Fibroblast of skin of left biceps (primary cell): Measurements from ENCODE around the gene GATA3.

Experiments used
- DNase-seq, 2 experiments: peaks; one replicate each; pipeline ENCODE4 v3.0.0-alpha.2; 2013; ENCODE audit warnings: low read depth in 2 of 2

GATA3 gene

GRCh38 chr10:8051109-8051821, 3.2 kb upstream of the GATA3 start:
- no peak for DNase-seq

GRCh38 chr10:8051851-8052257, 2.6 kb upstream of the GATA3 start:
- no peak for DNase-seq

- DNase-seq = no peak
Observed at GRCh38 chr10:8052341-8052955, 2.0 kb upstream of the GATA3 start.

- no peak for DNase-seq
Observed at GRCh38 chr10:8052956-8053445, 1.5 kb upstream of the GATA3 start.

GRCh38 chr10:8053446-8054243, 843 bp upstream of the GATA3 start:
- DNase-seq = peak; percentile 26 to 31

GRCh38 chr10:8054244-8054493, 319 bp upstream of the GATA3 start:
- DNase-seq = no peak

GRCh38 chr10:8055420-8056349, 1.2 kb downstream of the GATA3 start:
- no peak for DNase-seq

- no peak for DNase-seq
Observed at GRCh38 chr10:8056378-8056777, 1.9 kb downstream of the GATA3 start.

GRCh38 chr10:8056871-8057331, 2.4 kb downstream of the GATA3 start:
- DNase-seq = no peak

GRCh38 chr10:8057636-8058273, 3.3 kb downstream of the GATA3 start:
- no peak for DNase-seq

GRCh38 chr10:8058274-8059111, 4.0 kb downstream of the GATA3 start:
- DNase-seq = no peak

- no peak for DNase-seq
Observed at GRCh38 chr10:8059191-8059936, 4.9 kb downstream of the GATA3 start.

- no peak for DNase-seq
Observed at GRCh38 chr10:8060010-8060703, 5.7 kb downstream of the GATA3 start.

GRCh38 chr10:8060704-8061121, 6.2 kb downstream of the GATA3 start:
- DNase-seq = no peak

- DNase-seq = no peak
Observed at GRCh38 chr10:8061274-8062211, 7.1 kb downstream of the GATA3 start.

- DNase-seq = no peak
Observed at GRCh38 chr10:8063128-8063908, 8.8 kb downstream of the GATA3 start.

GRCh38 chr10:8063935-8064334, 9.4 kb downstream of the GATA3 start:
- no peak for DNase-seq
